GM19463 (cell line): ENCODE results near the gene CDSN.
"Not testable (repeated sequence)": the region's sequence is repeated elsewhere in the genome, so short reads cannot be mapped to it uniquely, and the experiment has no call there.

Experiments
- ATAC-seq: cut with Tn5 transposase; IDR thresholded peaks from one replicate; pipeline ENCODE4 v1.9.1; 2021; ENCODE audit warnings: mild to moderate bottlenecking, moderate library complexity; ENCODE audit not compliant: unreplicated experiment

CDSN gene

GRCh38 chr6:31120151-31120915, at the start of gene CDSN:
CDSN (minus strand) TSS chr6:31120446; CDS start chr6:31120419, 27 bp downstream.
- no peak for ATAC-seq

DNA sequence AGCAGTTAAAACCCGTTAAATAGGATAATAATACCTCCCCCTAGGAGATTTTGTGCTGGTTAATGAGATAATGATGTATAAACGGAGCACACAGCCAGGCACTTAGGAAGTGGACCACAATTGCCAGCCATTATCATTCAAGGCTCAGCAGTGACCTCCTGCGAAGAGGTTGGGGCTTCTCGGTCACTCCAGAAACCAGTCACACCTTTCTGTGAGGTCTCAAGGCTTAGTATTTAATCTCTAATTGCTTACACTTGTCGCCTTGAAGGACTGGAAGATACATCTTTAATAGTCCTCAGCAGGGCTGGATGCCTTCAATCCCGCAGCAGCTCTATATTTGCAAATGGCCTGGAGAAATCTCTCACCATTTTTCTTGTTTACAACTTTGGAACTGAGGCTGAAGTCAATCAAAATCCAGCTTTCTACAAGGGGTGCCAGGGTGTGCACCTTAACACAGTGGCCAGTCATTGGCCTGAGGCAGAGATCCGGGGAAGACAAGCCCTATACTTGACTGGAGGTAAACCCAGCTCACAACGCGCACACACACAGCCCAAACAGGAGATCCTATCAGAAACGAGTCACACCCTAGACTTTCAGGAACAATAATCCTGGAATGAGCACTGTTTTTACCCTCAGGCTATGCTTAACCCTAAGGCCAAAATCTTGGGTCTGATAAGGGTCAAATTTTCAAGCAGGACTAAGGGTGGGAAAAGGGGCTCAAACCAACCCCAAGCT, 49.0 kb upstream of the CDSN start:
- ATAC-seq, result no peak

DNA sequence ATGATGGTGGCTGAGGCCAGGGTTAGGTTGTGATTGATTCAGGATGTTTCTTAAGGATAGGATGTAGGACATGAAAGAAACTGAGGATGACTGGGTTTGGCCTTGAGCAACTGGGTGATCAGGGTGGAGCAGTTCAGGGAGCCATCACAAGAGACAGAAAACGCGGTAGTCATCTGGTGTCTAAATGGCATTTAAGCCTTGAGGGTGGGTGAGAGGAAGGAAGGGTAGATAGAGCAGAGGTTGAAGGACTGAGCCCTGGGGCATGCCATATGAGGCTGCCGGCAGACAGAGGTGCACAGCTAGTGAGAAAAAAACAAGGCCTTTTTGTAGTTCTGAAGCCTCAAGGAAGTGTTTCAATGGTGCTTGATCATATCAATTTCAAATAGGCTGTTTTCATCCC, 48.4 kb upstream of the CDSN start:
- ATAC-seq, result no peak

DNA sequence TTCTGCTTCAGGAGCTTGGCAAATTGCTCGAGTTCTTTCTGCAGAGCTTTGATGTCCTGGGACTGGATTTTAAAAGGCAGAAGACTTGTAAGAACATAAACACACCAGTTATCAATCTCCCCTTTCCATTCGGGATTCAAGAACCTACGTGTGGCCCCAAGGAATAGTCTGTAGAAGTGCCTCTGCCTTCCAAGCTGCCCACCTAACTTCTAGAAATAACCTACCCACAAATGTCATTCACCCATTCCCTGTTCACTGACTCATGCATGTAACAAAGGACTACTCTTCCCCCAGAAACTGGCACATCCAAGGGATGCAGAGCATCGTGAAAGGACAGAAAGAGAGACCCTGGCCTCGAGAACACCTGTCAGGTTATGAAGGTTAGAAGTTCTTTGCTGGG, 45.7 kb upstream of the CDSN start:
- ATAC-seq, result no peak

DNA sequence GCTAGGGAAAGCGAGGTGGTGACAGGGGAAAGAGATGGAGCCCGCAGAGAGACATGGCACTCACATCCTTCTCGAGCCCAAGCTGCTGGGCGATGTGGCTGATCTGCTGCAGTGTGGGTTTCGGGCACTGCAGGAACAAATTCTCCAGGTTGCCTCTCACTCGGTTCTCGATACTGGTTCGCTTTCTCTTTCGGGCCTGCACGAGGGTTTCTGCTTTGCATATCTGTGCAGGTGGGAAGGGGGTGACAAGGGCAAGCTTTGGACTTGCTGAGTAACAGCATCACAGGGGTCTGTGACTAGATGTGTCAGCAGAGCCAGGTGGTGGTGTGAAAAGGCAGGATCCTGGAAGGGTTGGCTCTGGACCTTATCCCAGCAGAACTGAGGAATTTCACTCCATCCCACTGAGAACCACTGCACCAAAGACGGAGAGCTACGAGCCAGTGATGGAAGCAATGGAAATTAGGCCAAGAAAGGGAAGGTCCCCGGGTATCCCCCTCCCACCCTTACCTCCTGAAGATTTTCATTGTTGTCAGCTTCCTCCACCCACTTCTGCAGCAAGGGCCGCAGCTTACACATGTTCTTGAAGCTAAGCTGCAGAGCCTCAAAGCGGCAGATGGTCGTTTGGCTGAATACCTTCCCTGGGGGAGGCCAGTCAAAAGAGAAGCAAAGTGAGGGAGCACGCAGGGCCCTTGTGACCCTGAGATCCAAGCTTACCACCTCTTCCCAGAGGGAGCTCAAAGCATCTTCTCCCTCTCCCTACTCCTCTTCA, 45.0 kb upstream of the CDSN start:
- ATAC-seq, result peak; percentile 86

- ATAC-seq, result not testable (repeated sequence)
Observed at GRCh38 chr6:31164475-31165063, 44.3 kb upstream of the CDSN start.

- no peak for ATAC-seq
Observed at GRCh38 chr6:31163922-31164321, 43.7 kb upstream of the CDSN start.

DNA sequence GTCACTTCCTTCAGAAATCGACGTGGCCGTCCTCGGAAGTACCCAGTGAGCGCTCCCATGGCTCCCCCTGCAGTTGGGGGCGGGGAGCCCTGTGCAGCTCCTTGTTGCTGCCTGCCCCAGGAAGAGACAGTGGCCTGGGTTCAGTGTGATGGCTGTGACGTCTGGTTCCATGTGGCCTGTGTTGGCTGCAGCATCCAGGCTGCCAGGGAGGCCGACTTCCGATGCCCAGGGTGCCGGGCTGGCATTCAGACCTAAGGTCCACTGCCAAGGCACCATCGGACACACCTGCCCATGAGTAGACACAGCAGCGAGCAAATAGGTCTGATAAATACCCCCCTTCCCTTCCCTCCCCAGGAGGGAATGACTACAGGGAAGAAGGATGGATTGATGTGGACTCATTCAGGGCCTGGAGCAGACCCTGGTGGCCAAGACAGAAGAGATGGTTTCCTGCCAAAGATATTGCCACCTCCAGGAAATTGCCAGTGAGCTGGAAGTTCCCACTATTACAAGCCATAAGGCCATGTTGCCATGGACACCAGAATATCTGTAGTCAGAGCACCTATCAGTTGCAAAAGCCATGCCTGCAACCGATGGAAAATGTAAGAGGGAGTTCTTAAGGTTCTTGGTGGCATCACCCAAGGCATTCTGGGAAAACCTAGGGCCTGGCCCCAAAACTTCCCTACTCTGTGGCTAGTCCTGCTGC, 42.4 kb upstream of the CDSN start:
- no peak for ATAC-seq

DNA sequence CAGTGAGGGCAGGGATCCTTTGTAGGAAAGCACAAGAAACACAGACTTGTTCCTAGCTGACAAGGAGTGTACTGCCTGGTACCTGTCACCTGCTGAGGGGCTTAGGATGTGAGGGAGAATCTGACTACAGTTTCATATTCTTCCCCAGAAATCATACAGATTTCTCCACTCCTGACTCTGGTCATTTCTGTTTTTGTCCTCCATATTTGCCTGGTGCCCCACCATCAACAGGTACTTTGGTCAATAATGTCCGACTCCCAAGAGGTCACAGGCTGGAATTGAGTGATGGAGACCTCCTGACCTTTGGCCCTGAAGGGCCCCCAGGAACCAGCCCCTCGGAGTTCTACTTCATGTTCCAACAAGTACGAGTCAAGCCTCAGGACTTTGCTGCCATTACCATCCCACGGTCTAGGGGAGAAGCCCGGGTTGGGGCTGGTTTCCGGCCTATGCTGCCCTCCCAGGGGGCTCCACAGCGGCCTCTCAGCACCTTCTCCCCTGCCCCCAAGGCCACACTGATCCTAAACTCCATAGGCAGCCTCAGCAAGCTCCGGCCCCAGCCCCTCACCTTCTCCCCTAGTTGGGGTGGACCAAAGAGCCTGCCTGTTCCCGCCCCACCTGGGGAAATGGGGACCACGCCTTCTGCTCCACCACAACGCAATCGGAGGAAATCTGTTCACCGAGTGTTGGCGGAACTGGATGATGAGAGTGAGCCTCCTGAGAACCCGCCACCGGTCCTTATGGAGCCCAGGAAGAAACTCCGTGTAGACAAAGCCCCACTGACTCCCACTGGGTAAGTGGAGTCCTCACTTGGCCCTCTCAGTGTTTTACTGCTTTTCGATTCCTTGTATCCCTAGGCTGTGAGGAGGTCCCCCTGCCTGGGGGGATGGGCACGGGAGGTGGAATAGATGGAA, 41.2 kb upstream of the CDSN start:
- no peak for ATAC-seq

- no peak for ATAC-seq
Observed at GRCh38 chr6:31158863-31159855, 38.9 kb upstream of the CDSN start.

DNA sequence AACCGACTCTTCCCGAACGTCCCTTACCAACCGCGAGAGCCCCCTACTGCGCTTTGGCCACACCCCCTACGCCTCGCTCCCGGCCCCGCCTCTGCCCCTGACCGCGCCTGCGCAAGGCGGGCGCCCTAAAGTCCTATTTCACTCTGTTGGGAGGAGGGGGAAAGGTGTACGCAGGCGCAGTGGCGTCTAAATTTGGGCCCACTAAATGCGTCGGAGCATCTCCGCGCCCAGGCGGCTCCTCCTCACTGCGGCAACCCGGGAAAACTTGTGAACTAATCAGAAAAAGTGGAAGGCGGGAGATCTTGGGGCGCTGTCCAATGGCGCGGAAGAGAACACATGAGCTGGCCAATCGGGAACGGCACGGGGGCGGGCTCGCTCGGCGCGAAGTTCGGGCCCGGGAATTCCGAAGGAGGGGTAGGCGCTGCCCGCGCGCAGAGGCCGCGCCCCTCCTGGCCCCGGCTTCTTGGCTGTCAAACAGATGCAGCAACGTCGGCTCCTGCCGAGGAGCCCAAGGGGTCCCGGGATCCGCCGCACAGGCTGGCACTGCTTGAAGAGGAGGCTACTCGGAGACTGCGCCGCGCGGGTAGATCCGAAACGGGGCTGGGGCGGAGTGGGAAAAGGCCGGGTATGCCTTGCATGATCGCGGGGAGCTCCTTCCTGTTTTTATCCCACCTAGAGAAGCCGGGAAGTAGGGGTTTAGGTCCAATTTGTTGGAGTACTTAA, 38.1 kb upstream of the CDSN start, which contains the start of gene TCF19:
Gene TCF19 (plus strand): TSS at position 450 of the 723 bp plus-strand sequence. CDS start 881 bp downstream, outside the sequence.
- peak; percentile 76 for ATAC-seq

DNA sequence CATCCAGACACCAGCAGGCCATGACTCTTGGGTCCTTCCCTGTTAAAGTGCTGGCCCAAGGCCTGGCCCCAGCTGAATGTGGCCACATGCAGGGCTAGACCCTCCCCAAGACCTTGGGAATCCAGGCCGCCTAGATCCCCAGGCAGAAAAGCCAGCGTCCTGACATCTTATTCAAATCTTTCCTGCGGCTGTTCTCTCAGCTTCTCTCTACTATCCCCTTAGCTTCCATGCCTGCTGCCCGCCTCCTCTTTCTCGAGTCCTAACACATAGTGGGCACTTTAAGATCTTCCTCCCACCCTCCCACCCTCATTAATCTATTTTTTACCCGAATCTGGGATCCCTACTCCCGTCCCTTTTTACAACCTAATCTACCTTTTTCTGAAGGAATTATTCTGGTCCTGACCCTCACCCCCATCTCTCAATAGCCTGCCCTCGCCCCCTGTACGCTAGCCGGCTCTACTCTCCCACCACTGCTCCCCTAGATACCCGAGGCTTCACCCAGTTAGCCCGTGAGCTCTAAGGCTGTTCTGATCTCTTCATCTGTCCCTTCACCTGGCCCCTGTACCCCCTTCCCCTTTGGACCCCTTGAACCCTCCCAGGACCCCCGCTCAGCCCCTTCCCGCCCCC, 37.4 kb upstream of the CDSN start, which contains the start of gene CCHCR1:
Gene CCHCR1 (minus strand): TSS at position 290 of the 627 bp plus-strand sequence. CDS start 202 bp downstream, at position 88.
- ATAC-seq, result no peak

DNA sequence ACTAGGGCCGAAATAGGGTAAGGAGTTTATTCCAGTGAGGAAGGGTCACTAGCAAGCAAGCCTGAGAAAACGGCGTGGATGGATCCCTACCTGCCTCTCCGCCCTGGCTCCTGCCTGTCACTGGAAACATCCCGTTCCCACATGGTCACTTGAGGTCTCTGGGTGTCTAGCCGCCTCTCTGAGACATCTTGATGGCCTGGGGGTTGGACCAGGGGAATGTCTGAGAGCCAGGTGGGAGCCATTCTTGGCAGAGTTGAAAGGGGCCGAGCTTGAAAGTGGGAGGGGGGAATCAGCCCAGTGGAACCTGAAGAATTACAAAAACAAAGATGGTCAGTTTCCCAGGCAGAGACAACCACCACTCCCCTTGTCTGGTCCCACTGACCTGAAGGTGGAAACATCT, 36.4 kb upstream of the CDSN start:
- ATAC-seq, result no peak

DNA sequence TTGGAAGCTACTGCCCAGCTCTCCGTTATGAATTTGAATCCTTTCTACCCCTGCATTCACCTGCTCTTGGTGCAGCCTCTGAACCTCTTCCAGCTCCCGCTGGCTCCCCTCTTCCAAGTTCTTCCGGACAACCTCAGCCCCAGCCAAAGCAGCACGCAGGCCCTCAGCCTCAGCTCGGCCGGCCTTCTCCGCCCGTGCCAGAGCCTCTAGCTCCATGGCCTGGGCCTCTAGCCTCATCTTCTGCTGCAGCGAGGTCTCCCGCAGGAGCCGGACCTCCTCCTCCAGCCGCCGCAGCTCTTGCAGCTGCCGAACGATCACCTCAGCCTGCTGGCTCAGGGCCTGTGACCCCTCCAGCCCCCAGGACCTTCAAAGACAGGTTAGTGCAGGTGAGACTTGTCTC, 34.2 kb upstream of the CDSN start:
- no peak for ATAC-seq

DNA sequence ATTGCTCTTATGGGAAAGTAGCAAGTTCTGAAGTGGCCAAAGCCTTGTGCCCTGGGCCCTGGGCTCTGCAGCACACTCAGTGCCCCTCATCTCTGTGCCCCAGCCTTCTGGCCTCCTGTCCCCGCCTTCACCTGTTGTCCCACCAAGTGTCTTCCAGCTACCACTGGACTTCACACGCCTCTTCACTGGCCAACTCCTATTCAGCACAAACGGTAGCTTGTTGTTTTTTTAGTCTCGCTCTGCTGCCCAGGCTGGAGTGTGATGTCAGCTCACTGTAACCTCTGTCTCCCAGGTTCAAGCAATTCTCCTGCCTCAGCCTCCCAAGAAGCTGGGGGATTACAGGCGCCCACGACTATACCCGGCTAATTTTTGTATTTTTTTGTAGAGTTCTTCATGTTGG, 32.5 kb upstream of the CDSN start:
- ATAC-seq, result no peak

DNA sequence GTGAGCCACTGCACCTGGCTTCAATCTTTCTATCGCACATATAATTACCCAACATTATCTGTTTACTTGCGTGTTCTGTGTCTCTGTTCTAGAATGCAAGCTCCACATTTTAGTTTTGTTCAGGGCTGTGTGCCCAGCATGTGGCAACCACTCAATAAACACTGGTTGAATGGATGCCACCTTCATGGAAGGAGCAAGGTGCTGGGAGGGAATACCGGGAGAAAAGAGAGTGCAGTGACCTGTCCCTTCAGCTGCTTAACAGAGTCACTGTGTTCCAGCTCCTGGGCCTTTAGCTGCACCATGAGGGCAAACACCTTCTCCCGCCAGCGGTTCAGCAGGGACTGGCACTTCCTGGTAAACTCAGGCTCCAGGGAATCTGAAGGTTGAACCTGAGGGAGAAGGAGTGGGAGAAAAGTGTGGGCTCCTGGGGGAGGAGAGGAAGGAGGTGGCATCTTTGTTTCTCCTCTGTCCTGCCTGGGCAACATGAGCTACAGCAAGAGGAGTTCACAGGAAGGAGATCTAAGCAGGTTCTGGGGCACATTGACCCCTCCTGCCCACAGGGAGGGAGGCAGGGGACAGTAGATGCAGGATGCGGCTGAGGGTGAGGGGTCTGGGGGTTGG, 29.7 kb upstream of the CDSN start:
- no peak for ATAC-seq

GRCh38 chr6:31145386-31145785, 25.1 kb upstream of the CDSN start:
- ATAC-seq, result no peak
